HPDE6-E6E7 (cell line): ENCODE data around the gene PTTG1IP.

ENCODE experiments used
- DNase-seq: peaks from one replicate; pipeline ENCODE4 v3.0.0; 2011; ENCODE audit warnings: missing footprints; ENCODE audit errors: extremely low spot score

PTTG1IP gene

DNA sequence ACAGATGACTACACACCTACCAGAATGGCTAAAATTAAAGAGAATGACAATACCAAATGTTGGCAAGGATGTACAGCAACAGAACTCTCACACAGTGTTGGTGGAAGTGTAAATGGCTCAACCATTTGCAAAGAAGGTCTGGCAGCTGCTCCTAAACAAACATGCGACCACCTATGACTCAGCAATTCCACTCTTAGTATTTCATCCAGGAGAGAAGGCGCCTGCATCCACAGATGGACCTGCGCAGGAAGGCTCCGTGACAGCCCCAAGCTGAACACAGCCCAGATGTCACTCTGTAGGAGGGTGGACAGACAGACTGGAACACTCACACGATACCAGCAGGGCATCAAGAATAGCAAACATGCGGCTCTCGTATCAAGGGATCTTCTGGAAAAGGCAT lies 6.7 kb downstream of the PTTG1IP start:
- DNase-seq = no peak

DNA sequence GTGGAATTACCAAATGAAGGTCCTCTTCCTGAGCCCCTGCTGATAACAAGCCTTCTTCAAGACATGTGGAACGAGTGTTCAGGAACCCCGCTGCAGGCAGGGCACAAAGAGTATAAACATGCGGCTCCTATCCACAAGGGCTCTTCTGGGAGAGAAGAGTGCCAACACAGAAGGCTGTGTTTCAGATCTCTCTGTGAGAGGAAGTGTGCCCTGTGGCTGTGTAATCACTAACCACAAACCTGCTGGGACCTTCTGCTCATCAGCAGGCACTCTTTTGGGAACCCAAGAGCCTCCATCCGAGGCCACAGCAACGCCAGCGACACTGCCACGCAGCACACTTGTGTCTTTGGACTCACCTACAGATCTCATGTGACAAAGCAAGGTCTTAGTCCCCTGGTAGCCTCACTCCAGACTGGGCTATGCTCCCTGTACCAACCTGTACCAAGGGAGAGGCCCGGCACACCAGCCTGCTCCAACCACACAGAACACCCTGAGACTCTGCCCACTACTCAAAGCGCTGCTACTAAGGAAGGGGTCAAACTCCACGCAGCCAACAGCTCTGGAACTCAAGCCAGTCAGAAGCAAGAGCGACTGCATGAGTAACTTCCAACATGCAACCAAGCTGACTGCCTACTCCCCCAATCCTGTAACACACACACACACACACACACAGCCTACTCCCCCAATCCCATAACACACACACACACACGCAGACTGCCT lies 7.8 kb downstream of the PTTG1IP start:
- DNase-seq = no peak

DNA sequence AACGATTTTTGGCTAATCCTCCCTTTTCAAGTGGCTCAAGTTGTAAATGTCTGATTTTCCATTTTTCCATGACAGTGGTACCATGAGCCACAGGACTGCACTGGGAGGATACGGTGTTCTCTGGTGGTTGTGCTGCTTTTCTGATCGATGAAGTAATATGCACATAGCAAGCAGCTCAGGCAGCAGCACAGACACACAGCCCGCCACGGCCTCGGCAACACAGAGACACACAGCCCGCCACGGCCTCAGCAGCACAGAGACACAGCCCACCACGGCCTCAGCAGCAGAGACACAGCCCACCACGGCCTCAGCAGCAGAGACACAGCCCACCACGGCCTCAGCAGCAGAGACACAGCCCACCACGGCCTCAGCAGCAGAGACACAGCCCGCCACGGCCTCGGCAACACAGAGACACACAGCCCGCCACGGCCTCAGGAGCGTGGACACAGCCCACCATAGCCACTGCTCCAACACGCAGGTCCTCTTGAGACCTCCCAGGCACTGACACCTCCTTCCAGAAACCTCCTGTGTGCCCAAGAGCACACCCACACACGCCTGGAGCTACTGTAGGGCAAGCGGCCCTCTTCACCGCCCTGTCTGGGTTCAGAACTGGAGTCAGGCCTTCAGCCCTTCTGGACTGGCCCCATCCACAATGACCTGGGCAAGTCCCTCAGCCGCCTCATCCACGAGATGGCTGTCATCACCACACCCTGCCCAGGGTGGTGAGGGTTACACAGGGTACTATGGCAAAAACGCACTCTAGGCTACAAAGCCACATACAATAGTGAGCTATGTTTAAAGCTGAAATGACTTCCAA lies 10.4 kb downstream of the PTTG1IP start:
- DNase-seq = no peak

DNA sequence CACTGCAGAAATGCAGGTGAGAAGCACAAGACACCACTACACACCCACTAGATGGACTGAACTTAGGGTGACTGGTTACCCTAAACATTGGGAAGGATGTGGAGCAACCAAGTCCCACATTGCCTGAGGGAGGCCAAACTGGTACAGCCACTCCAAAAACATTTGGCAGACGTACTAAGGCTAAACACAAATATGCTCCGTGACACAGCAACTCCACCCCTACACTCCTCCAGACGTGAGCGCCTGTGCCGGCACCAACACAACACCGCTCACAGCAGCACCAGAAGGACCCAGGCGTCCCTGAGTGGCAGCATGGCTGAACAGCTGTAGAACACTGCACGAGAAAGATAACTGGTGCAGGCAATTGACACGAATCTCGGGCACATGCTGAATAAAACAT lies 14.7 kb downstream of the PTTG1IP start:
- no peak for DNase-seq

- no peak for DNase-seq
Measured at GRCh38 chr21:44858291-44858690, 15.2 kb downstream of the PTTG1IP start.

DNA sequence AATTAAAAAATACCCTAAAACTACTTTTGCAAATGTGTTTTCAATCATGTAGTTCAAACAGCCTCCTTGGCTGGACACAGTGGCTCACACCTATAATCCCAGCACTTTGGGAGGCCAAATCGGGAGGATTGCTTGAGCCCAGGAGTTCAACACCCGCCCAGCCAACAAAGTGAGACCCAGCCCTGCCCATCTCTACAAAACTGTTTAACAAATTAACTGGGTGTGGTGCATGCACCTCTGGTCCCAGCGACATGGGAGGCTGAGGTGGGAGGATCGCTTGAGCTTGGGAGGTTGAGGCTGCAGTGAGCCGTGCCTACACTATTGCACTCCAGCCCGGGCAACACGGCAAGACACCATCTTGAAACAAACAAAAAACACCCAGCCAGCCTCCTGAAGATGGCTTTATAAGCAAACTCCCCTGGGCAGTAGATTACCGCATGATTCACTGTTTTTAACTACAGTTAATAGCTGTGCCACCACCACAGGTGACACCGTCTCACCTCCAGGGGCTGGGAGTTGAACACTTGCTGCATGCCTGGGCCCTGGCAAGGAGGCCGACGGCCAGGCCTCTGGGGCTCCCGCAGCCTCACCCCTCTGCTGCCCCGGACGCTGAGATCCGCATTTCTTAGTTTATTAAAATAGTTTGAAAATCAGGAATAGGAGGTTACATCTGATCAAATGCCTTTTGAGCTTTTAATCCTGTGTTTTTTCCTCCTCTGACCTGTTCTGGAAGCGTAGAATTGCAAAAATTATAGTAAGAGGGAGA lies 16.2 kb downstream of the PTTG1IP start:
- no peak for DNase-seq

DNA sequence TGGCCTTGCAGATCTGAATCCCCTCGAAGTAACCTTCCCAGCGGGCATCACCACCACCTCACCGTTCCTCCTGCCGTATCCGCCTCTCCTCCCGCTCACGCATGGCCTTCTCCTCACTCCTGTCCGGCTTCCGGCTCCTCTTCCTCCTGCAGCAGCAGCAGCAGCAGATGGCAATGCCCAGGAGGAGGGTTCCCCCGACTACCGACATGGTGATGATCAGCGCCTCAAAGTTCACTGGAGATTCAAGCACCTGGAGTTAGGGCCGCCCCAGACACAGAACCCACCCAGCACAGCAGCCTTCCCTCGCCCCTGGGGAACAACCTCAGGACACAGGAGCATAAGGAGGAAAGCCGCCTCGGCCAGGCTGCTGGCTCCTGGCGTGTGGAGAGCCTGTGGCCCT lies 17.4 kb downstream of the PTTG1IP start:
- DNase-seq = no peak

DNA sequence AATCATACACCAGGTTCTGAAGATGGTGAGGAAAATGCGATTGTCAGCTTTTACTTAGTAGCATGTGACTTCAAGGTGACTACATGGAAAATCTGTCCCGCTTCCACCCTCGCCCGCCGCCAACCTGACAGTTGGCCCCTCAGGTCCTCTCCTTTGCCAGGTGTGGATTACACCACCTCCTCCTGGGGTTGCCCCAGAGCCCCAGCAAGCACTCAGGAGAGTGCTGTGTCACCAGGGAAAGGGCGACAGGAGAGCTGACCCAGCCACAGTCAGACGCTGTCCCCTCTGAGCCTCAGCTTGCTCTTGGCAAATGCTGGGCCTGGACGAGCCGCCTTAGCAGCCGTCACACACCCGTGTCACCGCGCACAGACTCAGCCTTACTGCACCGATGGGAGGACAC lies 17.9 kb downstream of the PTTG1IP start:
- DNase-seq = no peak

DNA sequence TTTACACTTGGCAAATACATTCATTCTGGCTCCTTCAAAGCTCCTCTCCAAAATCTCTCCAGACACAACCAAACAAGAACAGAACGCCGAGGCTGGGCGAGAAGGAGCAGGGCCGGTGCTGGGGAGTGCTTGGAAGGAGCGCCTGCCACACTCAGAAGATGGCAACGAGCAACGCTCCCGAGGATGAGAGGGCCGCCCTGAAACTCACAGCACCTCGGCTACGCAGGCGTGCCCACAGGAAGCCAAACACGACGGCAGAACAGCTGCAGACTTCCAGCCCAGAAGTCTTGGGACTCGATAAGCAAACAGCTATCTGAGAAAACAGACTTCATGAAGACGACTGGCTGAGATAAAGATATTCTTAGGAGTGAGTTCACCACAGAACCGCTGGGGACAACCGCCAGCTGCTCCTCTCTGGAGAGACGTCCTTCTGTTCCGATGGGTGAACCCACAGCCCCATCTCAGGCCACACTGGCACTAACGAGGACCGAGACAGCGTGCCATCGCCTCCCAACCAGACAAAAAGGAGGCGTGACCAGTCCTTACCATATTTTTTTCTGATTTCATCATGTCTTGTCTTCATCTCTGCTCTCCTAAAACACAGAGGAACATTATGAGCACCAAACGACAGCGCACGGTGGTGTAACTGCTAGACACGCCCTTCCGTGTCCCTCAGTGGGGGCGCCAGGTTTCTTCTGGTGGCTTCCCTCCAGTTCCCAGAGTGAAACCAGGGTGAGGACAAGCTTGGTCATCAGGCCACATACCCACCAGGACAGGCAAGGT lies 18.6 kb downstream of the PTTG1IP start:
- no peak for DNase-seq

- no peak for DNase-seq
Measured at GRCh38 chr21:44854391-44854663, 19.2 kb downstream of the PTTG1IP start.

- DNase-seq = no peak
Measured at GRCh38 chr21:44853601-44854390, 19.7 kb downstream of the PTTG1IP start.

- no peak for DNase-seq
Measured at GRCh38 chr21:44850905-44851657, 22.4 kb downstream of the PTTG1IP start.

GRCh38 chr21:44850208-44850800 lies 23.2 kb downstream of the PTTG1IP start:
- DNase-seq = no peak

- no peak for DNase-seq
Measured at GRCh38 chr21:44849616-44850130, 23.8 kb downstream of the PTTG1IP start.

DNA sequence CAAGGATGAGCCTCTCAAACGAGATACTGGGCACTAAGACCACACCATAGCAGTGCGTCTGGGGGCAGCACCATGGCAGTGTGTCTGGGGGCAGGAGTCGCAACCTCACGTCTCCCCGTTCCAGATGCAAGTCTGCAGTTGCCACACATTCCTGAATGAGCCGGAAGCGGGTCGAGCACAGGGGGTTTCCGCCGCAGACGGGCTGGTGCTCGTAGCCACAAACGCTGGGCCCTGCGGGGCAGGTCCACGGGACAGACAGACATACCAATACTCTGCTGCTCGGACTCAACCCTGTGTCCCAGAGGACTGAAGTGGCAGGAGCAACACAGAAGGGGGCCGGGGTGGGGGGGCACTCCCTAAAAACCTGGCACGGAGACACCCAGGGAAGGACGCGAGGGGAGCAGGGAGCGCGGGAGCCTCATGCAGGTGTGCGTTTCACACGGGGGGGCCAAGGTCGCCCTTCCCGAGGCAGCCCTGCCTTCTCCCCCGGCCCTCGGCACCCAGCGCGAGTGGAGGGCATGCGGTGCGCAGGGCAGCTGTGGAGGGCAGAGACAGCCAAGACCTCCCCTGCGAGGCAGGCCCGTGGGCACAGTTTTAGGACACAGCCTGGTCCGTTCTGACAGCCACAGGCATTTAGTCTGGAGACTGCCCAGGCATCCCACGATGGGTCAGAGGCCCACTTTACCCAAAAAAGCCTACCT lies 24.5 kb downstream of the PTTG1IP start:
- DNase-seq = no peak

- no peak for DNase-seq
Measured at GRCh38 chr21:44847261-44848056, 26.0 kb downstream of the PTTG1IP start.

GRCh38 chr21:44846485-44847260 lies 26.8 kb downstream of the PTTG1IP start:
- DNase-seq = no peak

DNA sequence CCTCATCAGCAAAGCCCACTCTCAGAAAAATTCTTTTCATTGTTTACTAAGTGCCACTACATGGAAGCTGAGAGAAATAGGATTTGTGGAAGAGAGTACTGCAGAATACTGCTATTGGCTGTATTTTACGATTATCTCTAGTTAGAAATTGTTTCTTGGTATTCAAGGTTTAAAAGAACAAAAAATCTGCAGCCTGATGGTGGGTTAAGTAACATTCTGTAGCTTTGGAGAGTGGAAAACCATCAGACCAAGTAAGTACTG lies 27.3 kb downstream of the PTTG1IP start:
- no peak for DNase-seq
